HFFc6 (cell line): ENCODE measurements around the gene CTSE. TPM values are rescaled to one million over a fixed set of nuclear protein-coding genes. Genes with fewer than 3 reads are reported as not detected.
"Not testable (repeated sequence)": the region's sequence is repeated elsewhere in the genome, so short reads cannot be mapped to it uniquely, and the experiment has no call there.

Experiments
- DNase-seq: peaks from one replicate; pipeline ENCODE4 v3.0.0-alpha.2; 2018
- H3K27ac Mint-ChIP-seq: 2 replicates; pipeline ENCODE4 v1.8.0; 2020; ENCODE audit warnings: mild to moderate bottlenecking, mixed read lengths
- H3K27me3 Mint-ChIP-seq: 2 replicates; pipeline ENCODE4 v1.8.0; 2021; ENCODE audit warnings: mild to moderate bottlenecking, moderate library complexity, mixed read lengths; ENCODE audit not compliant: insufficient read depth
- H3K36me3 Mint-ChIP-seq: 2 replicates; pipeline ENCODE4 v1.8.0; 2021; ENCODE audit warnings: low read depth, mixed read lengths
- H3K4me1 Mint-ChIP-seq: 2 replicates; pipeline ENCODE4 v1.8.0; 2020; ENCODE audit warnings: low read depth, mixed read lengths
- H3K4me3 Mint-ChIP-seq: 2 replicates; pipeline ENCODE4 v1.8.0; 2020; ENCODE audit warnings: mild to moderate bottlenecking, moderate library complexity, mixed read lengths
- H3K9me3 Mint-ChIP-seq: 2 replicates; pipeline ENCODE4 v1.8.0; 2020; ENCODE audit warnings: mild to moderate bottlenecking, mixed read lengths
- CTCF ChIP-seq: fragments of 200-600 bp; sonication (generic); IDR thresholded peaks from 2 replicates; pipeline ENCODE4 v1.5.0; 2021; ENCODE audit warnings: antibody characterized with exemption, mild to moderate bottlenecking
- total RNA-seq, 6 experiments: library from RNA; stranded (reverse); fragmentation: NEBNext Ultra II Directional; extraction: Animal tissue kit (Norgen Biotek cat#: 25700); gene quantifications; 2 replicates in 1 of 6; 3 replicates in 5 of 6; pipeline ENCODE4 v1.2.3, GENCODE V29; 2021

Gene CTSE
- total RNA-seq, 6 experiments from 2014 or later, result not detected

- Mint-ChIP-seq H3K4me3 (no peak overlapping the region), H3K36me3 (no peaks in the 10 kb centered on the region), H3K4me1 (peaks cover 40% of the 10 kb centered on the region), H3K27me3 (peaks cover 5% of the 10 kb centered on the region), H3K27ac (no peak overlapping the region), H3K9me3 (no peaks in the 10 kb centered on the region)
- TF ChIP-seq CTCF, result no peak
- DNase-seq, result no peak
Measured at GRCh38 chr1:205998457-205999241, 25.0 kb downstream of the CTSE start.

- not testable (repeated sequence) for H3K9me3 Mint-ChIP-seq, H3K27me3 Mint-ChIP-seq, H3K27ac Mint-ChIP-seq, H3K36me3 Mint-ChIP-seq, H3K4me3 Mint-ChIP-seq, DNase-seq
- peaks cover 21% of the 10 kb centered on the region for H3K4me1 Mint-ChIP-seq
Measured at GRCh38 chr1:205996641-205997040, 27.1 kb downstream of the CTSE start.

- H3K4me3 Mint-ChIP-seq, result no peak overlapping the region
- peaks cover 10% of the 10 kb centered on the region for H3K4me1 Mint-ChIP-seq
- peaks cover 10% of the 10 kb centered on the region for H3K36me3 Mint-ChIP-seq
Measured at GRCh38 chr1:205994346-205994745, 29.3 kb downstream of the CTSE start.

GRCh38 chr1:205993068-205993467, 30.6 kb downstream of the CTSE start:
- no peak overlapping the region for H3K4me3 Mint-ChIP-seq
- H3K27me3 Mint-ChIP-seq, result peaks cover 6% of the 10 kb centered on the region
- H3K36me3 Mint-ChIP-seq, result peaks cover 10% of the 10 kb centered on the region
- no peaks in the 10 kb centered on the region for H3K9me3 Mint-ChIP-seq
- no peak overlapping the region for H3K27ac Mint-ChIP-seq
- peaks cover 10% of the 10 kb centered on the region for H3K4me1 Mint-ChIP-seq
- no peak for DNase-seq
- no peak for TF ChIP-seq CTCF

More at GRCh38 chr1:205994346-205994745, 29.3 kb downstream of the CTSE start:
- DNase-seq, result no peak
- TF ChIP-seq CTCF, result no peak
- Mint-ChIP-seq H3K27ac (no peak overlapping the region), H3K27me3 (peaks cover 6% of the 10 kb centered on the region), H3K9me3 (no peaks in the 10 kb centered on the region)

GRCh38 chr1:205992218-205992882, 31.3 kb downstream of the CTSE start:
- Mint-ChIP-seq H3K9me3 (no peaks in the 10 kb centered on the region), H3K4me1 (peaks cover 10% of the 10 kb centered on the region), H3K4me3 (no peak overlapping the region), H3K27me3 (peaks cover 6% of the 10 kb centered on the region), H3K27ac (no peak overlapping the region), H3K36me3 (peaks cover 10% of the 10 kb centered on the region)
- TF ChIP-seq CTCF, result no peak
- no peak for DNase-seq

GRCh38 chr1:205991237-205991636, 32.5 kb downstream of the CTSE start:
- Mint-ChIP-seq H3K36me3 (peaks cover 10% of the 10 kb centered on the region), H3K27me3 (peaks cover 2% of the 10 kb centered on the region; the same call in 1 of the 2 replicates), H3K4me1 (peaks cover 10% of the 10 kb centered on the region), H3K9me3 (no peaks in the 10 kb centered on the region), H3K27ac (no peak overlapping the region), H3K4me3 (no peak overlapping the region)
- TF ChIP-seq CTCF, result no peak
- DNase-seq, result peak; percentile 38
